ENCODE data around the gene ABCC1.

- TF ChIP-seq, protein P1, sequence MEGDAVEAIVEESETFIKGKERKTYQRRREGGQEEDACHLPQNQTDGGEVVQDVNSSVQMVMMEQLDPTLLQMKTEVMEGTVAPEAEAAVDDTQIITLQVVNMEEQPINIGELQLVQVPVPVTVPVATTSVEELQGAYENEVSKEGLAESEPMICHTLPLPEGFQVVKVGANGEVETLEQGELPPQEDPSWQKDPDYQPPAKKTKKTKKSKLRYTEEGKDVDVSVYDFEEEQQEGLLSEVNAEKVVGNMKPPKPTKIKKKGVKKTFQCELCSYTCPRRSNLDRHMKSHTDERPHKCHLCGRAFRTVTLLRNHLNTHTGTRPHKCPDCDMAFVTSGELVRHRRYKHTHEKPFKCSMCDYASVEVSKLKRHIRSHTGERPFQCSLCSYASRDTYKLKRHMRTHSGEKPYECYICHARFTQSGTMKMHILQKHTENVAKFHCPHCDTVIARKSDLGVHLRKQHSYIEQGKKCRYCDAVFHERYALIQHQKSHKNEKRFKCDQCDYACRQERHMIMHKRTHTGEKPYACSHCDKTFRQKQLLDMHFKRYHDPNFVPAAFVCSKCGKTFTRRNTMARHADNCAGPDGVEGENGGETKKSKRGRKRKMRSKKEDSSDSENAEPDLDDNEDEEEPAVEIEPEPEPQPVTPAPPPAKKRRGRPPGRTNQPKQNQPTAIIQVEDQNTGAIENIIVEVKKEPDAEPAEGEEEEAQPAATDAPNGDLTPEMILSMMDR (IDR thresholded peaks at IDR 0.05): no peak
- no peak for TF ChIP-seq ZFX (IDR thresholded peaks at IDR 0.05; ENCODE audit: borderline replicate concordance)
Measured at GRCh38 chr16:16166085-16166484, 216.7 kb downstream of the ABCC1 start.

Measured in 22Rv1 (cell line).